HFF-Myc (cell line): ENCODE measurements around the gene AJUBA.
"Not testable (repeated sequence)": the region's sequence is repeated elsewhere in the genome, so short reads cannot be mapped to it uniquely, and the experiment has no call there.

Experiments used
- DNase-seq: peaks from one replicate; pipeline ENCODE4 v3.0.0-alpha.2; 2011; ENCODE audit warnings: low read depth; ENCODE audit errors: extremely low read depth
- H3K4me3 ChIP-seq: replicated peaks from 2 replicates; pipeline ENCODE4 v1.5.1; 2011; ENCODE audit warnings: low read depth, mild to moderate bottlenecking, control low read depth, low read length
- TF ChIP-seq, protein P1 (sequence below): IDR thresholded peaks from 2 replicates; pipeline ENCODE4 v1.5.1; 2012; ENCODE audit warnings: mild to moderate bottlenecking, low read depth, low read length, control low read depth; ENCODE audit errors: missing control alignments

AJUBA gene

DNA sequence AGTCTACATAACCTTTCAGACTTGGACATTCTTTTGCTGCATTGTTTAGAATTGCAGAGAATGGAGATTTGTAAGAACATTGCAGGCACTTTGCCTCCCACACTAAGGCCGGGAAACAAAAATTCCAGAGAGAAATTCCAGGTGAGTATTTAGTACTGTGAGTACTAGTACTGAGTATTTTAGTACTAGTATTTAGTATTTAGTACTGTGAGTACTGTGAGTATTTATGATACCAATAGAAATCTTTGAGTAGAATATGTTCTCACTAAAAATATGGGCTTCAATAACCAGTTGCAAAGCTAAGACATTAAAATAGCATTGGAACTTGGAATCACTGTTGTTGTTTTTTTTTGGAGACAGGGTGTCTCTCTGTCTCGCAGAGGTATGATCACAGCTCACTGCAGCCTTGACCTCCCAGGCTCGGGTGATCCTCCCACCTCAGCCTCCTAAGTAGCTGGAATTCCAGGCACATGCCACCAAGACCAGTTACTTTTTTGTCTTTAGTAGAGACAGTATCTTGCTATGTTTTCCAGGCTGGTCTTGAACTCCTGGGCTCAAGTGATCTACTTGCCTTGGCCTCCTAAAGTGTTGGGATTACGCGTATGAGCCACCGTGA lies 20.2 kb downstream of the AJUBA start:
- H3K4me3 ChIP-seq = no peak overlapping the region
- TF ChIP-seq, protein P1, sequence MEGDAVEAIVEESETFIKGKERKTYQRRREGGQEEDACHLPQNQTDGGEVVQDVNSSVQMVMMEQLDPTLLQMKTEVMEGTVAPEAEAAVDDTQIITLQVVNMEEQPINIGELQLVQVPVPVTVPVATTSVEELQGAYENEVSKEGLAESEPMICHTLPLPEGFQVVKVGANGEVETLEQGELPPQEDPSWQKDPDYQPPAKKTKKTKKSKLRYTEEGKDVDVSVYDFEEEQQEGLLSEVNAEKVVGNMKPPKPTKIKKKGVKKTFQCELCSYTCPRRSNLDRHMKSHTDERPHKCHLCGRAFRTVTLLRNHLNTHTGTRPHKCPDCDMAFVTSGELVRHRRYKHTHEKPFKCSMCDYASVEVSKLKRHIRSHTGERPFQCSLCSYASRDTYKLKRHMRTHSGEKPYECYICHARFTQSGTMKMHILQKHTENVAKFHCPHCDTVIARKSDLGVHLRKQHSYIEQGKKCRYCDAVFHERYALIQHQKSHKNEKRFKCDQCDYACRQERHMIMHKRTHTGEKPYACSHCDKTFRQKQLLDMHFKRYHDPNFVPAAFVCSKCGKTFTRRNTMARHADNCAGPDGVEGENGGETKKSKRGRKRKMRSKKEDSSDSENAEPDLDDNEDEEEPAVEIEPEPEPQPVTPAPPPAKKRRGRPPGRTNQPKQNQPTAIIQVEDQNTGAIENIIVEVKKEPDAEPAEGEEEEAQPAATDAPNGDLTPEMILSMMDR = no peak

DNA sequence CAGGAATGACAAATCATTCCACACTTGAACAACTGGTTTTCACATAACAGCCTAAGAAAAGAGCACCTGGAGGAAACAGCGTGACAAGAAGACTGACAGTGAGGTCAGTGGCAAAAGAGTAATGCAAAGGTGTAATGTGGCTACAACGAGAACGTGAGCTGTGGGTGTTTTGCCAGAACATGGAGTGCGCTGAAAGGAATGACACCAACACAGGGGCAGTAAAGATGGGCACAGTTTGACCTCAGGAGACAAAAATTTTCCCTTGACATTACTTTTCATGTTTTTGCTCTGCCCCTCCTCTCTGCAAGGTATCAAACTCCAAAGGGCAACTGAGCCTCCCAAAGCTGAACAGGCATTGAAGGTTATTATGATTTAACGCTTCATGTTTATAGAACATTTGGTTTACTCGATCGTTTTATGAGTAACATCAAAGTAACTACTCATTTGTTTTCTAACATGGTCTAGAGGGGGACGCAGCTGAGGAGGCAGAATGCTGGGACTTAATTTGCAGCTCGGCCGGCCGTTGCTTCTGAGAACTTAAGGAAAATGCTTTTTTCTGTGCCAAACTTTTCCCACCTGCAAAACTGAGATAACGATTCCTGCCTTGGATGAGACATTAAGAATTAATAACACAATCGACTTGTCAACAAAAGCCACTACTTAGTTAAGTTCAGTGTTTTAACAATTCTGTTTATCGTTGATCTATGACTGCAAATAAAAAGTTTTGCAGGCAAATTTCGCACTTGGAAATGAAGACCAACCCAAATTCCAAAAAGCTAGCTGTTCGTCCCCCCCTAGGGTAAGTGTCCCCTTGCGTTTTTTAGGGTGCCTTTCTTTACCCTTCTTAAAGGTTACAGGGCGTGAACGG lies 26.4 kb downstream of the AJUBA start:
- peak overlapping the region; percentile 66 for H3K4me3 ChIP-seq
- no peak for DNase-seq
- TF ChIP-seq, protein P1 = no peak

More for the DNA sequence above, 20.2 kb downstream of the AJUBA start:
- no peak for DNase-seq

DNA sequence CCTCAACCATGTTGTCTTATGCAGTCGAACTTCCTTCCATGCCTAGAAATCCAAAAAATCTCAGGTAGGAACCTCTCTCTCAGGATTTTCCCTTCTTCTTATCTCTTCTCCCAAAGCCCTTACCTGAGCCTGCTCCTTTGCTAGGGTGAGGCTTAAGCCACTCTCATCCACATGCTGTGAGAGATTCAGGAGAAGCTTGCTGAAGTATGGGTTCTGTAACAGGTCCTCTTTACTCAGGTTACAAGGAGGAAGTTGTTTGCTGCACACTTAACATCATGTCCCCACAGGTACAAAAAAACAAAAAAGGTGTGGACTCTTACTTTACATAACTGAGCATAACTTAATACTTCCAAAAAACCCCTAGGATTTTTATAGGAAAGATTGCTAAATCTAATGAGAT lies 29.9 kb downstream of the AJUBA start:
- no peak overlapping the region for H3K4me3 ChIP-seq
- DNase-seq = no peak
- TF ChIP-seq, protein P1 = no peak

DNA sequence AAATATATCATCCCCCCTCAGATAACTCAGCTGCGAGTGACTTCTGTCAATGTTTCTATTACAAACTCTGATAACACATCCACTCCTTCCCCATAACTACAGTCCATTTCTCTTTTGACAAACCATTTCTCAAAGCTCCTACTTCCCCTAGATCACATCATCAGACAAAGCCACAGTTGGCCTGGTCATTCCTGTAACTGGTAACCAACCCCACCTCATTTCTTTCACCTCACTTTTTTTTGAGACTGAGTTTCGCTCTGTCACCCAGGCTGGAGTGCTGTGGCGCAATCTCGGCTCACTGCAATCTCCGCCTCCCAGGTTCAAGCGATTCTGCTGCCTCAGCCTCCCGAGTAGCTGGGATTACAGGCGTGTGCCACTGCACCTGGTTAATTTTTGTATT lies 30.6 kb downstream of the AJUBA start:
- H3K4me3 ChIP-seq, DNase-seq: not testable (repeated sequence)

DNA sequence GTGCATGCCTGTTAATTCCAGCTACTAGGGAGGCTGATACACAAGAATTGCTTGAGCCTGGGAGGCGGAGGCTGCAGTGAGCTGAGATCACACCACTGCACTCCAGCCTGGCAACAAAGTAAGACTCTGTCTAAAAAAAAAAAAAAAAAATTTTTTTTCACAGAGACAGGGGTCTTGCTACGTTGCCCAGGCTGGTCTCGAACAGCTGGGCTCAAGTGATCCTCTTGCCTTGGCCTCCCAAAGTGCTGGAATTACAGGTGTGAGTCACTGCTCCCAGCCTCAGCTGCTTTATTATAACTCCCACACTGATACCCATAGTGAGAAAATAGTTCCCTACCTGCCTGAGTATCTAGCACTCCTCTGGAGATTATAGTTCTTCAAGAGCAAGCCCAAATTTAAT lies 36.7 kb downstream of the AJUBA start:
- TF ChIP-seq, protein P1 = no peak
- H3K4me3 ChIP-seq = no peak overlapping the region
- no peak for DNase-seq

DNA sequence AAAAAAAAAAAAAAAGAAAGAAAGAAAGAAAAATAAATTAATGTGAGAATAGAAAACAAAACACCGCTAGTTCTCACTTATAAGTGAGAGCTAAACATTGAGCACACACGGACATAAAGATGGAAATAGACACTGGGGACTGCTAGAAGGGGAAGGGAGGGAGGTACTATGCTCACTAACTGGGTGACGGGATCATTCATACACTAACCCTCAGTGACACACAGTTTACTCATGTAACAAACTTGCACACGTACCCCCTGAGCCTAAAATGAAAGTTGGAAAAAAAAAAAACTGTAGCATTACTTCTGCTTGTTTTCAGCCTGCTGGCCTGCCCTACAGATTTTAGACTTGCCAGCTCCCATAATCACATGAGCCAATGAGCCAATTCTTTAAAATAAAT lies 42.7 kb downstream of the AJUBA start:
- DNase-seq = no peak
- TF ChIP-seq, protein P1 = no peak
- H3K4me3 ChIP-seq = no peak overlapping the region

DNA sequence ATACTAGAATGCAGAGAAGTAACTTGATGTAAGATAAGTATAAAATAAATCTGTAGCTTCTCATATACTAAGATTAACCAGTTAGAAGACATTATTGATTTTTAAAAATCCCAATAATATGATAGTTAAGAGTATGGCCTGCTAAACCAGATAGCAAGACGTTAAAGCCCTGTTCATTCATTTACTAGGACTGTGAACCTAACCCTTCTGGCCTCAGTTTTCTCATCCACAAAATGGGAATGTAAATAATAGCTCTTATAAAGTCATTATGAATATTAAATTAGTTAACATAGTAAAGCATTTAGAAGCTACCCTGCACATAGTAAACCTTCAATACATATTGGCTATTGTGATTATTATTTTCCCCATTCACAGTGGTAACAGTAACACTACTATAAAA lies 47.2 kb downstream of the AJUBA start:
- TF ChIP-seq, protein P1 = no peak
- H3K4me3 ChIP-seq = no peak overlapping the region
- no peak for DNase-seq
